ENCODE measurements around the gene SLC4A8. TPM values are rescaled to one million over a fixed set of nuclear protein-coding genes. Genes with fewer than 3 reads are reported as not detected.
A peak's percentile ranks its signal among the peaks of the same experiment; 100 is the strongest.

SLC4A8 gene
- total RNA-seq, 2 donors from 2014 or later: 0.28 to 1.1 TPM

DNA sequence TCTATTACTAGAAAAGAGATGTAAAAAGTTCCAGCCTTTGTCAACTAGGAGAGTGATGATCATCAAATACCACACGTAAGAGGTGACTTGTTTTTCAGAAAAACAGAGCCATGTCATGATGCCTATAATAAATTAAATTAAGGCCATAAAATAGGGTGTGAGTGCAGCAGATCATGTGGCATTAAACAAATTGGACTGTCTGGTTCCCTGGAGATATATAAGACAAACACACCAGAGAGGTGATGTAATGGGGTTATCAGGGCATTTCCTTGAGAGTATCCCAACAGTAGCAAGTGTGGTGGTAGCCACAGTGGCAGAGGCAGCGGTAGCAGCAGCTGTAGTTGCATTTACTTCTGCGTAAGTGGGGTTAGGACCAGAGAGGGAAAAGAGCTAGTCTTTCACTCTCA lies 18.8 kb upstream of the SLC4A8 start:
- H3K27ac ChIP-seq: no peak overlapping the region
- TF ChIP-seq, protein P1, sequence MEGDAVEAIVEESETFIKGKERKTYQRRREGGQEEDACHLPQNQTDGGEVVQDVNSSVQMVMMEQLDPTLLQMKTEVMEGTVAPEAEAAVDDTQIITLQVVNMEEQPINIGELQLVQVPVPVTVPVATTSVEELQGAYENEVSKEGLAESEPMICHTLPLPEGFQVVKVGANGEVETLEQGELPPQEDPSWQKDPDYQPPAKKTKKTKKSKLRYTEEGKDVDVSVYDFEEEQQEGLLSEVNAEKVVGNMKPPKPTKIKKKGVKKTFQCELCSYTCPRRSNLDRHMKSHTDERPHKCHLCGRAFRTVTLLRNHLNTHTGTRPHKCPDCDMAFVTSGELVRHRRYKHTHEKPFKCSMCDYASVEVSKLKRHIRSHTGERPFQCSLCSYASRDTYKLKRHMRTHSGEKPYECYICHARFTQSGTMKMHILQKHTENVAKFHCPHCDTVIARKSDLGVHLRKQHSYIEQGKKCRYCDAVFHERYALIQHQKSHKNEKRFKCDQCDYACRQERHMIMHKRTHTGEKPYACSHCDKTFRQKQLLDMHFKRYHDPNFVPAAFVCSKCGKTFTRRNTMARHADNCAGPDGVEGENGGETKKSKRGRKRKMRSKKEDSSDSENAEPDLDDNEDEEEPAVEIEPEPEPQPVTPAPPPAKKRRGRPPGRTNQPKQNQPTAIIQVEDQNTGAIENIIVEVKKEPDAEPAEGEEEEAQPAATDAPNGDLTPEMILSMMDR (IDR thresholded peaks at IDR 0.05): no peak
- no peaks in the 10 kb centered on the region for H3K9me3 ChIP-seq
- H3K36me3 ChIP-seq: no peaks in the 10 kb centered on the region
- no peaks in the 10 kb centered on the region for H3K4me1 ChIP-seq
- H3K27me3 ChIP-seq: no peaks in the 10 kb centered on the region
- H3K4me3 ChIP-seq: no peak overlapping the region
- no peak for DNase-seq (ENCODE audit: low spot score)

- TF ChIP-seq, protein P1 (IDR thresholded peaks at IDR 0.05): no peak
- no peaks in the 10 kb centered on the region for H3K27me3 ChIP-seq
- no peaks in the 10 kb centered on the region for H3K9me3 ChIP-seq
- H3K4me1 ChIP-seq: no peaks in the 10 kb centered on the region
- no peak overlapping the region for H3K4me3 ChIP-seq
- no peaks in the 10 kb centered on the region for H3K36me3 ChIP-seq
- H3K27ac ChIP-seq: no peak overlapping the region
- no peak for DNase-seq (ENCODE audit: low spot score)
These were observed 18.3 kb upstream of the SLC4A8 start for GRCh38 chr12:51406290-51406689.

DNA sequence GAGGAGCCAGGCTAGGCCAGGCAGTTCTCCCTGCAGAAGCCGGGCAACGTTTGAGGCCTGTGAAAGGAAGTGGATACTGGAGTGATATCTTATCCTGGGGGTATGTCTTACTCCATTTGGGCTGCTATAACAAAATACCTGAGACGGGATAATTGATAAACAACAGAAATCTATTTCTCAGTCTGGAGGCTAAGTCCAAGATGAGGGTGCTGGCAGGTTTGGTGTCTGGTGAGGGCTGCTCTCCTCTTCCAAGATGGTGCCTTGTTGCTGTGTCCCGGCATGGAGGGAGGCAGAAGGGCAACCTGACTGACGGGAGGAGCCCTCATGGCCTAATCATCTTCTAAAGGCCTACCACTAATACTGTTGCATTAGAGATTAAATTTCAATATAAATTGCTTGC lies 17.8 kb upstream of the SLC4A8 start:
- H3K27ac ChIP-seq: no peak overlapping the region
- no peaks in the 10 kb centered on the region for H3K4me1 ChIP-seq
- no peak overlapping the region for H3K4me3 ChIP-seq
- no peaks in the 10 kb centered on the region for H3K27me3 ChIP-seq
- H3K36me3 ChIP-seq: no peaks in the 10 kb centered on the region
- TF ChIP-seq, protein P1 (IDR thresholded peaks at IDR 0.05): no peak
- no peaks in the 10 kb centered on the region for H3K9me3 ChIP-seq
- DNase-seq (ENCODE audit: low spot score): peak; percentile 11

DNA sequence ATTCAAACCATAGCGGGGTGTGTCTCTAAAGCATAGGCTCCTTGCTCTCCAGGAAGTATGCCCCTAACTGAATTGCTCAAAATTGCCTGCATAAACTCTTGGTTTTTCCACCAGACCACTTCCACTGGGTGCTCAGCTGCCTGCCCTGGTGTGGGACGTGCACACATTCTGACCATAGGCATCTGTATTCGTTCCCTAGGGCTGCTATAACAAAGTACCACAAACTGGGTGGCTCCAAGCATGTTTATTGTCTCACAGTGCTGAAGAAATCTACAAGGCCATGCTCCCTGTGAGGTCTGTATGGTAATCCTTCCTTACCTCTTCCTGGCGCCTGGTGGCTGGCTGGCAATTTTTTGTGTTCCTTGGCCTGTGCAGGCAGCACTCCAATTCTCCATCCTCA lies 17.0 kb upstream of the SLC4A8 start:
- H3K27me3 ChIP-seq: no peaks in the 10 kb centered on the region
- TF ChIP-seq, protein P1 (IDR thresholded peaks at IDR 0.05): no peak

DNA sequence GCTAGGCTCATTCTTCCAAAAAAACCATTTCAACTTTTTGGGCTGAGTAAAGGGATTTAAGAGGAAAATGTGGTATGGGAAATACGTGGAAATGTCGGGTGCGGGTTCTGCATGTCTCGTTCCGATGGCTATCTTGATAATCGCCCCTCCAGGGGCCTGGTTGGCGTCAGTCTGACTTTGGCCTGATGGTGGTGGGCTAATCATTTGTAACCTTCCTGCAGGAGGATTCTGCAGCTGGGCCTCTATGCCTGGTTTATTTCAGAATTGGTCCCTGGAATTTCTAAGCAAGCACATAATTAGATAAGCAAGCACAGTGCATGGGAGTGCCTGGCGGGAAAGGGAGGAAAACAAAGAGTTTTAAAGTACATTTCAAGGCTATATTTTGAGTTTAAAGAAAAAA lies 14.8 kb upstream of the SLC4A8 start:
- no peaks in the 10 kb centered on the region for H3K9me3 ChIP-seq
- no peak overlapping the region for H3K4me3 ChIP-seq
- TF ChIP-seq, protein P1 (IDR thresholded peaks at IDR 0.05): no peak
- no peak overlapping the region for H3K27ac ChIP-seq
- DNase-seq (ENCODE audit: low spot score): no peak
- no peaks in the 10 kb centered on the region for H3K27me3 ChIP-seq
- no peaks in the 10 kb centered on the region for H3K36me3 ChIP-seq
- no peaks in the 10 kb centered on the region for H3K4me1 ChIP-seq

More for the DNA sequence above, 17.0 kb upstream of the SLC4A8 start:
- H3K4me3 ChIP-seq: no peak overlapping the region
- peak; percentile 11 for DNase-seq (ENCODE audit: low spot score)
- H3K9me3 ChIP-seq: no peaks in the 10 kb centered on the region
- no peak overlapping the region for H3K27ac ChIP-seq
- no peaks in the 10 kb centered on the region for H3K36me3 ChIP-seq
- H3K4me1 ChIP-seq: no peaks in the 10 kb centered on the region

DNA sequence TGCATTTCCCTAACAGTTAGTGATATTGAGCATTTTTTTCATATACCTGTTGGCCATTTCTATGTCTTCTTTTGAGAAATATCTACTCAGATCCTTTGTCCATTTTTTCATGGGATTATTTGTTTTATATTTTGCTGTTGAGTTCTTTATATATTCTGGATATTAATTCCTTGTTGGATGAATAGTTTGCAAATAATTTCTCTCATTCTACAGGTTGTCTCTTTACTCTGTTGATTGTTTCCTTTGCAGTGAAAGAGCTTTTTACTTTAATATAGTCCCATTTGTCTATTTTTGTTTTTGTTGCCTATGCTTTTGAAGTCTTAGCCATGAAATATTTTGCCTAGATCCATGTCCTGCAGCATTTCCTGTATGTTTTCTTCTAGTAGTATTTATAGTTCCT lies 11.5 kb upstream of the SLC4A8 start:
- no peak for DNase-seq (ENCODE audit: low spot score)
- H3K4me3 ChIP-seq: no peak overlapping the region
- TF ChIP-seq, protein P1 (IDR thresholded peaks at IDR 0.05): no peak
- no peaks in the 10 kb centered on the region for H3K4me1 ChIP-seq
- H3K27me3 ChIP-seq: no peaks in the 10 kb centered on the region
- H3K9me3 ChIP-seq: no peaks in the 10 kb centered on the region
- H3K27ac ChIP-seq: no peak overlapping the region
- H3K36me3 ChIP-seq: no peaks in the 10 kb centered on the region

All from right atrium auricular region (tissue), 2 donors.